GM12878 (cell line): ENCODE results near the gene GPC6. TPM values are rescaled to one million over a fixed set of nuclear protein-coding genes. Genes with fewer than 3 reads are reported as not detected.

Experiments
- ATAC-seq: fragments of 200-7000 bp; cut with Tn5 transposase; 3 replicates; pipeline ENCODE4 v1.9.1; 2020; ENCODE audit warnings: mild to moderate bottlenecking, moderate library complexity
- BruUV-seq: library from RNA; stranded (reverse); fragments of 400-500 nt; replicated peaks from 2 replicates; lab custom pipeline; 2021; lab: Mats Ljungman, UMichigan
- CTCF ChIA-PET: fragments of 300-600 bp; sonication (Branson Sonifier 250); formaldehyde crosslinking; extraction: SDS; loops from one replicate; lab custom pipeline; 2021; ENCODE audit warnings: inconsistent platforms; lab: Yijun Ruan, JAX
- POLR2A ChIA-PET: fragments of 350-600 bp; formaldehyde crosslinking; extraction: SDS; loops from one replicate; lab custom pipeline; 2021; ENCODE audit warnings: inconsistent platforms; lab: Charles Lee
- RAD21 ChIA-PET: fragments of 300-600 bp; sonication (Branson Sonifier 250); formaldehyde crosslinking; loops from one replicate; lab custom pipeline; 2023; ENCODE audit warnings: antibody characterized with exemption; ENCODE audit not compliant: unreplicated experiment; lab: Charles Lee
- SMC1A ChIA-PET: fragments of 300-600 bp; sonication (Branson Sonifier 250); formaldehyde crosslinking; loops from one replicate; lab custom pipeline; 2023; ENCODE audit not compliant: unreplicated experiment, uncharacterized antibody; lab: Charles Lee
- DNase-seq: peaks from one replicate; pipeline ENCODE4 v3.0.0-alpha.2; 2011; ENCODE audit warnings: low read depth, low spot score
- FAIRE-seq: peaks from 3 replicates; lab custom pipeline; 2011; peaks lifted over from hg19 to GRCh38; lab: Jason Lieb, UNC
- H2AFZ ChIP-seq: 2 replicates; pipeline ENCODE4 v1.6.0; 2011; ENCODE audit warnings: low read depth, low read length, control low read depth; ENCODE audit not compliant: control insufficient read depth
- H3K27ac ChIP-seq: 2 replicates; pipeline ENCODE4 v1.5.1; 2011; ENCODE audit warnings: control low read depth; ENCODE audit not compliant: control insufficient read depth, insufficient read depth
- H3K27me3 ChIP-seq, 2 experiments: replicated peaks in 1 of 2; 2 replicates each; pipeline versions ENCODE4 v1.6.0 to v1.6.1; 2011; ENCODE audit warnings: low read length in 1 of 2; ENCODE audit not compliant: control insufficient read depth in 2 of 2, insufficient read depth in 2 of 2
- H3K36me3 ChIP-seq, 2 experiments: 2 replicates each; pipeline ENCODE4 v1.5.1; 2011; ENCODE audit warnings: low read length in 1 of 2; ENCODE audit not compliant: control insufficient read depth in 2 of 2, insufficient read depth in 2 of 2
- H3K4me1 ChIP-seq: 2 replicates; pipeline ENCODE4 v1.6.1; 2011; ENCODE audit warnings: mild to moderate bottlenecking, low read length, moderate library complexity, mixed read lengths; ENCODE audit not compliant: control insufficient read depth, insufficient read depth
- H3K4me2 ChIP-seq: 2 replicates; pipeline ENCODE4 v1.6.0; 2011; ENCODE audit warnings: control low read depth; ENCODE audit not compliant: control insufficient read depth, insufficient read depth
- H3K4me3 ChIP-seq: fragments of 200-600 bp; sonication (generic); 2 replicates; pipeline ENCODE4 v1.5.1; 2016
- H3K79me2 ChIP-seq: 2 replicates; pipeline ENCODE4 v1.6.0; 2011; ENCODE audit warnings: low read length; ENCODE audit not compliant: control insufficient read depth, insufficient read depth
- H3K9ac ChIP-seq: 2 replicates; pipeline ENCODE4 v1.8.0; 2011; ENCODE audit warnings: low read length, control low read depth, mixed read lengths; ENCODE audit not compliant: control insufficient read depth, insufficient read depth
- H3K9me3 ChIP-seq: replicated peaks from 3 replicates; pipeline ENCODE4 v1.5.1; 2011; ENCODE audit warnings: mild to moderate bottlenecking, low read length; ENCODE audit not compliant: control insufficient read depth, insufficient read depth
- H4K20me1 ChIP-seq: 2 replicates; pipeline ENCODE4 v1.6.0; 2011; ENCODE audit not compliant: control insufficient read depth, insufficient read depth
- CEBPB ChIP-seq, 2 experiments: fragments of 150-350 bp in 1 of 2; IDR thresholded peaks; 2 replicates each; pipeline ENCODE4 v1.6.1; 2012 to 2014; ENCODE audit warnings: low read depth in 2 of 2, low read length in 2 of 2, borderline replicate concordance in 1 of 2, inconsistent platforms in 1 of 2
- ESRRA ChIP-seq: IDR thresholded peaks from 2 replicates; pipeline ENCODE4 v1.6.1; 2012; ENCODE audit warnings: mild to moderate bottlenecking, low read length, improper control_type of control experiment
- KLF5 ChIP-seq: fragments of 450-650 bp; IDR thresholded peaks from 2 replicates; pipeline ENCODE4 v1.6.1; 2014; ENCODE audit warnings: mild to moderate bottlenecking; ENCODE audit not compliant: partially characterized antibody
- LARP7 ChIP-seq: fragments of 450-650 bp; IDR thresholded peaks from 2 replicates; pipeline ENCODE4 v1.6.1; 2017; ENCODE audit warnings: mild to moderate bottlenecking
- NFYB ChIP-seq: IDR thresholded peaks from 2 replicates; pipeline ENCODE4 v1.6.1; 2011; ENCODE audit warnings: low read depth, mild to moderate bottlenecking, low read length, improper control_type of control experiment, moderate library complexity; ENCODE audit not compliant: insufficient read depth
- PAX5 ChIP-seq: IDR thresholded peaks from 2 replicates; pipeline ENCODE4 v1.6.1; 2011; ENCODE audit warnings: low read depth, low read length, borderline replicate concordance
- POLR2AphosphoS2 ChIP-seq: IDR thresholded peaks from 2 replicates; pipeline ENCODE4 v1.6.1; 2011; ENCODE audit warnings: low read depth, mild to moderate bottlenecking, low read length, improper control_type of control experiment, moderate library complexity
- RELA ChIP-seq: fragments of 450-650 bp; IDR thresholded peaks from 2 replicates; pipeline ENCODE4 v1.8.0; 2014; ENCODE audit warnings: borderline replicate concordance; ENCODE audit not compliant: partially characterized antibody
- WGBS: methylation state at CpG from one replicate; pipeline ENCODE4 v1.1.6; 2016; ENCODE audit warnings: low lambda C conversion rate; ENCODE audit not compliant: insufficient replicate concordance, insufficient coverage; ENCODE audit errors: missing lambda C conversion rate; 5-methylcytosine and 5-hydroxymethylcytosine counted together
- in situ Hi-C: fragments of 300-500 bp; cut with MboI; formaldehyde crosslinking; loops from 9 replicates; pipeline ENCODE4 v1.14.3; 2018; ENCODE audit warnings: mixed read lengths
- intact Hi-C: fragments of 100-400 bp; cut with micrococcal nuclease; formaldehyde crosslinking; loops from one replicate; pipeline ENCODE4 v1.14.2; 2022; ENCODE audit not compliant: unreplicated experiment
- polyA plus RNA-seq, 11 experiments: library from polyadenylated mRNA; depleted of rRNA in 4 of 11; unstranded in 6 of 11; stranded (reverse) in 5 of 11; fragments of >200 nt; fragmentation: Nextera tagmentation in 4 of 11; fragmentation: Illumina TruSeq in 1 of 11; extraction: Ambion mirVana in 4 of 11; extraction: Trizol in 1 of 11; gene quantifications; 1 replicate in 1 of 11; 2 replicates in 10 of 11; pipeline versions ENCODE4 v1.2.1 to v1.2.3, GENCODE V29; 2011 to 2016; ENCODE audit warnings: inconsistent platforms in 2 of 11, missing spikeins in 2 of 11, low read depth in 1 of 11
- total RNA-seq, 4 experiments: library from RNA; depleted of rRNA in 3 of 4; stranded (reverse); fragments of >200 nt in 3 of 4; fragmentation: Illumina TruSeq in 1 of 4; extraction: Trizol in 1 of 4; gene quantifications; 2 replicates each; pipeline versions ENCODE4 v1.2.1 to v1.2.3, GENCODE V29; 2013 to 2021
- TF ChIP-seq, protein P1 (sequence below): IDR thresholded peaks from 2 replicates; pipeline ENCODE4 v1.6.1; 2012; ENCODE audit warnings: mild to moderate bottlenecking, low read depth, low read length
- TF ChIP-seq, protein P2 (sequence below): IDR thresholded peaks from 2 replicates; pipeline ENCODE4 v1.6.1; 2012; ENCODE audit warnings: improper control_type of control experiment, low read depth, low read length; ENCODE audit not compliant: insufficient replicate concordance
- TF ChIP-seq, protein P3 (sequence below): fragments of 450-650 bp; IDR thresholded peaks from 2 replicates; pipeline ENCODE4 v1.6.1; 2017; ENCODE audit warnings: antibody characterized with exemption, mild to moderate bottlenecking, moderate library complexity

The GPC6 gene
- total and polyA plus RNA-seq, 10 of the 15 experiments (the other 5 are each of a cell fraction or from before 2014, with no cell fraction given), result 0.03 to 0.04 (median 0.03) TPM; not detected in 7

DNA sequence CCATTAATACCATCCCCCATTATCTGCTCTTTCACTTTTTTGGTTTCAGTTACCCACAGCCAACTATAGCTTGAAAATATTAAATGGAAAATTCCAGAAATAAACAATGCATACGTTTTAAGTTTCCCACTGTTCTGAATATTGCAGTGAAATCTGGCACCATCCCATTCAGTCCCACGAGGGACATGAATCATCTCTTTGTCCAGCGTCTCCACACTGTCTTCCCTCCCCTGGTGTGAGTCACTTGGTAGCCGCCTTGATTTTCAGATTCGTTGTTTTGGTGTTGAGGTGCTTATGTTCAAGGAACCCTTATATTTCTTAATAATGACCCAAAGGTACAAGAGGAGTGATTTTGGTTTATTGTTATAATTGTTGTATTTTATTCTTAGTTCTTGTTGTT lies 1006.8 kb downstream of the GPC6 start:
- intact Hi-C loops (no loop called here), in situ Hi-C loops (no loop called here)
- Histone ChIP-seq H3K27me3 (no peaks in the 10 kb centered on the region), H3K27ac (no peak overlapping the region), H3K9me3 (no peaks in the 10 kb centered on the region), H2AFZ (no peak overlapping the region), H3K4me1 (no peaks in the 10 kb centered on the region), H3K9ac (no peak overlapping the region), H4K20me1 (no peaks in the 10 kb centered on the region), H3K36me3 (no peaks in the 10 kb centered on the region), H3K4me2 (no peak overlapping the region), H3K79me2 (no peaks in the 10 kb centered on the region), H3K4me3 (no peak overlapping the region)
- ChIA-PET RAD21 (no interaction called here), CTCF (interaction anchor here (1.0 kb wide), 1 partner anchor 11 kb away, joined by 4 read pairs; no protein-coding TSS in a partner anchor), SMC1A (no interaction called here), POLR2A (no interaction called here)
- FAIRE-seq (no peak), ATAC-seq (no peak), DNase-seq (no peak)
- BruUV-seq, result no TSS peak
- WGBS, result 35% methylated on average over 5 of the region's 5 CpGs
- TF ChIP-seq, protein P1, sequence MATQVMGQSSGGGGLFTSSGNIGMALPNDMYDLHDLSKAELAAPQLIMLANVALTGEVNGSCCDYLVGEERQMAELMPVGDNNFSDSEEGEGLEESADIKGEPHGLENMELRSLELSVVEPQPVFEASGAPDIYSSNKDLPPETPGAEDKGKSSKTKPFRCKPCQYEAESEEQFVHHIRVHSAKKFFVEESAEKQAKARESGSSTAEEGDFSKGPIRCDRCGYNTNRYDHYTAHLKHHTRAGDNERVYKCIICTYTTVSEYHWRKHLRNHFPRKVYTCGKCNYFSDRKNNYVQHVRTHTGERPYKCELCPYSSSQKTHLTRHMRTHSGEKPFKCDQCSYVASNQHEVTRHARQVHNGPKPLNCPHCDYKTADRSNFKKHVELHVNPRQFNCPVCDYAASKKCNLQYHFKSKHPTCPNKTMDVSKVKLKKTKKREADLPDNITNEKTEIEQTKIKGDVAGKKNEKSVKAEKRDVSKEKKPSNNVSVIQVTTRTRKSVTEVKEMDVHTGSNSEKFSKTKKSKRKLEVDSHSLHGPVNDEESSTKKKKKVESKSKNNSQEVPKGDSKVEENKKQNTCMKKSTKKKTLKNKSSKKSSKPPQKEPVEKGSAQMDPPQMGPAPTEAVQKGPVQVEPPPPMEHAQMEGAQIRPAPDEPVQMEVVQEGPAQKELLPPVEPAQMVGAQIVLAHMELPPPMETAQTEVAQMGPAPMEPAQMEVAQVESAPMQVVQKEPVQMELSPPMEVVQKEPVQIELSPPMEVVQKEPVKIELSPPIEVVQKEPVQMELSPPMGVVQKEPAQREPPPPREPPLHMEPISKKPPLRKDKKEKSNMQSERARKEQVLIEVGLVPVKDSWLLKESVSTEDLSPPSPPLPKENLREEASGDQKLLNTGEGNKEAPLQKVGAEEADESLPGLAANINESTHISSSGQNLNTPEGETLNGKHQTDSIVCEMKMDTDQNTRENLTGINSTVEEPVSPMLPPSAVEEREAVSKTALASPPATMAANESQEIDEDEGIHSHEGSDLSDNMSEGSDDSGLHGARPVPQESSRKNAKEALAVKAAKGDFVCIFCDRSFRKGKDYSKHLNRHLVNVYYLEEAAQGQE, result no peak
- TF ChIP-seq KLF5 (no peak), PAX5 (no peak), RELA (no peak), POLR2AphosphoS2 (no peak), ESRRA (no peak), LARP7 (no peak), NFYB (no peak), CEBPB (IDR thresholded peaks at IDR 0.05; ENCODE audit: borderline replicate concordance in 1 of 2, low read depth in 2 of 2, low read length in 2 of 2) (no peak)
- TF ChIP-seq, protein P2, sequence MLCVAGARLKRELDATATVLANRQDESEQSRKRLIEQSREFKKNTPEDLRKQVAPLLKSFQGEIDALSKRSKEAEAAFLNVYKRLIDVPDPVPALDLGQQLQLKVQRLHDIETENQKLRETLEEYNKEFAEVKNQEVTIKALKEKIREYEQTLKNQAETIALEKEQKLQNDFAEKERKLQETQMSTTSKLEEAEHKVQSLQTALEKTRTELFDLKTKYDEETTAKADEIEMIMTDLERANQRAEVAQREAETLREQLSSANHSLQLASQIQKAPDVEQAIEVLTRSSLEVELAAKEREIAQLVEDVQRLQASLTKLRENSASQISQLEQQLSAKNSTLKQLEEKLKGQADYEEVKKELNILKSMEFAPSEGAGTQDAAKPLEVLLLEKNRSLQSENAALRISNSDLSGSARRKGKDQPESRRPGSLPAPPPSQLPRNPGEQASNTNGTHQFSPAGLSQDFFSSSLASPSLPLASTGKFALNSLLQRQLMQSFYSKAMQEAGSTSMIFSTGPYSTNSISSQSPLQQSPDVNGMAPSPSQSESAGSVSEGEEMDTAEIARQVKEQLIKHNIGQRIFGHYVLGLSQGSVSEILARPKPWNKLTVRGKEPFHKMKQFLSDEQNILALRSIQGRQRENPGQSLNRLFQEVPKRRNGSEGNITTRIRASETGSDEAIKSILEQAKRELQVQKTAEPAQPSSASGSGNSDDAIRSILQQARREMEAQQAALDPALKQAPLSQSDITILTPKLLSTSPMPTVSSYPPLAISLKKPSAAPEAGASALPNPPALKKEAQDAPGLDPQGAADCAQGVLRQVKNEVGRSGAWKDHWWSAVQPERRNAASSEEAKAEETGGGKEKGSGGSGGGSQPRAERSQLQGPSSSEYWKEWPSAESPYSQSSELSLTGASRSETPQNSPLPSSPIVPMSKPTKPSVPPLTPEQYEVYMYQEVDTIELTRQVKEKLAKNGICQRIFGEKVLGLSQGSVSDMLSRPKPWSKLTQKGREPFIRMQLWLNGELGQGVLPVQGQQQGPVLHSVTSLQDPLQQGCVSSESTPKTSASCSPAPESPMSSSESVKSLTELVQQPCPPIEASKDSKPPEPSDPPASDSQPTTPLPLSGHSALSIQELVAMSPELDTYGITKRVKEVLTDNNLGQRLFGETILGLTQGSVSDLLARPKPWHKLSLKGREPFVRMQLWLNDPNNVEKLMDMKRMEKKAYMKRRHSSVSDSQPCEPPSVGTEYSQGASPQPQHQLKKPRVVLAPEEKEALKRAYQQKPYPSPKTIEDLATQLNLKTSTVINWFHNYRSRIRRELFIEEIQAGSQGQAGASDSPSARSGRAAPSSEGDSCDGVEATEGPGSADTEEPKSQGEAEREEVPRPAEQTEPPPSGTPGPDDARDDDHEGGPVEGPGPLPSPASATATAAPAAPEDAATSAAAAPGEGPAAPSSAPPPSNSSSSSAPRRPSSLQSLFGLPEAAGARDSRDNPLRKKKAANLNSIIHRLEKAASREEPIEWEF, result no peak
- TF ChIP-seq, protein P3, sequence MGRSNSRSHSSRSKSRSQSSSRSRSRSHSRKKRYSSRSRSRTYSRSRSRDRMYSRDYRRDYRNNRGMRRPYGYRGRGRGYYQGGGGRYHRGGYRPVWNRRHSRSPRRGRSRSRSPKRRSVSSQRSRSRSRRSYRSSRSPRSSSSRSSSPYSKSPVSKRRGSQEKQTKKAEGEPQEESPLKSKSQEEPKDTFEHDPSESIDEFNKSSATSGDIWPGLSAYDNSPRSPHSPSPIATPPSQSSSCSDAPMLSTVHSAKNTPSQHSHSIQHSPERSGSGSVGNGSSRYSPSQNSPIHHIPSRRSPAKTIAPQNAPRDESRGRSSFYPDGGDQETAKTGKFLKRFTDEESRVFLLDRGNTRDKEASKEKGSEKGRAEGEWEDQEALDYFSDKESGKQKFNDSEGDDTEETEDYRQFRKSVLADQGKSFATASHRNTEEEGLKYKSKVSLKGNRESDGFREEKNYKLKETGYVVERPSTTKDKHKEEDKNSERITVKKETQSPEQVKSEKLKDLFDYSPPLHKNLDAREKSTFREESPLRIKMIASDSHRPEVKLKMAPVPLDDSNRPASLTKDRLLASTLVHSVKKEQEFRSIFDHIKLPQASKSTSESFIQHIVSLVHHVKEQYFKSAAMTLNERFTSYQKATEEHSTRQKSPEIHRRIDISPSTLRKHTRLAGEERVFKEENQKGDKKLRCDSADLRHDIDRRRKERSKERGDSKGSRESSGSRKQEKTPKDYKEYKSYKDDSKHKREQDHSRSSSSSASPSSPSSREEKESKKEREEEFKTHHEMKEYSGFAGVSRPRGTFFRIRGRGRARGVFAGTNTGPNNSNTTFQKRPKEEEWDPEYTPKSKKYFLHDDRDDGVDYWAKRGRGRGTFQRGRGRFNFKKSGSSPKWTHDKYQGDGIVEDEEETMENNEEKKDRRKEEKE, result no peak
